ENCODE results near the gene ZNF429. TPM values are rescaled to one million over a fixed set of nuclear protein-coding genes. Genes with fewer than 3 reads are reported as not detected.
A peak's percentile ranks its signal among the peaks of the same experiment; 100 is the strongest.
"Not testable (repeated sequence)": the region's sequence is repeated elsewhere in the genome, so short reads cannot be mapped to it uniquely, and the experiment has no call there.

The ZNF429 gene
- total and polyA plus RNA-seq, 2 donors from 2014 or later: 8.3 to 21.3 TPM

DNA sequence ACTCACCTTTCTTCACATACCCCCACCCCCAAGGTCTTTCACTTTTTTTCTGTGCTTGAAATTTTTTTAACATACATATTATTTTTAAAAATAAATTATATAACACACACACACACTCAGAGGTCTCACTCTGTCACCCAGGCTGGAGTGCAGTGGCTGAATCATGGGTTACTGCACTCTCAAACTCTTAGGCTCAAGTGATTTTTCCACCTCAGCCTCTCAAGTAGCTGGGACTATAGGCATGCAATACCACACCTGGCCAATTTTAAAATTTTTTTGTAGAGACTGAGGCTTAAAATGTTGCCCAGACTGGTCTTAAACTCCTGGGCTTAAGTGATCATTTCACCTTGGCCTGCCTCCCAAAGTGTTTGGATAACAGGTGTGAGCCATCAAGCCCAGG, 32.9 kb upstream of the ZNF429 start:
- no peak overlapping the region for H3K27ac ChIP-seq (ENCODE audit: low read depth in 2 of 2, low read length in 2 of 2)
- intact Hi-C loops (cut with DNase I): no loop called here
- no peak overlapping the region for H3K9ac ChIP-seq (ENCODE audit: low read length in 3 of 3)
- TF ChIP-seq, protein P1, sequence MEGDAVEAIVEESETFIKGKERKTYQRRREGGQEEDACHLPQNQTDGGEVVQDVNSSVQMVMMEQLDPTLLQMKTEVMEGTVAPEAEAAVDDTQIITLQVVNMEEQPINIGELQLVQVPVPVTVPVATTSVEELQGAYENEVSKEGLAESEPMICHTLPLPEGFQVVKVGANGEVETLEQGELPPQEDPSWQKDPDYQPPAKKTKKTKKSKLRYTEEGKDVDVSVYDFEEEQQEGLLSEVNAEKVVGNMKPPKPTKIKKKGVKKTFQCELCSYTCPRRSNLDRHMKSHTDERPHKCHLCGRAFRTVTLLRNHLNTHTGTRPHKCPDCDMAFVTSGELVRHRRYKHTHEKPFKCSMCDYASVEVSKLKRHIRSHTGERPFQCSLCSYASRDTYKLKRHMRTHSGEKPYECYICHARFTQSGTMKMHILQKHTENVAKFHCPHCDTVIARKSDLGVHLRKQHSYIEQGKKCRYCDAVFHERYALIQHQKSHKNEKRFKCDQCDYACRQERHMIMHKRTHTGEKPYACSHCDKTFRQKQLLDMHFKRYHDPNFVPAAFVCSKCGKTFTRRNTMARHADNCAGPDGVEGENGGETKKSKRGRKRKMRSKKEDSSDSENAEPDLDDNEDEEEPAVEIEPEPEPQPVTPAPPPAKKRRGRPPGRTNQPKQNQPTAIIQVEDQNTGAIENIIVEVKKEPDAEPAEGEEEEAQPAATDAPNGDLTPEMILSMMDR (IDR thresholded peaks at IDR 0.05; ENCODE audit: borderline replicate concordance, extremely low read depth, insufficient read depth): no peak
- no peak overlapping the region for H3K4me3 ChIP-seq (ENCODE audit: low read length in 3 of 3)
- H3K4me1 ChIP-seq (ENCODE audit: control insufficient read depth in 2 of 3, insufficient read depth in 2 of 3, low read depth in 1 of 3, low read length in 3 of 3): peaks cover 0 to 3% (median 0%) of the 10 kb centered on the region in 3 donors
- no peaks in the 10 kb centered on the region for H3K36me3 ChIP-seq (ENCODE audit: control insufficient read depth in 2 of 3, insufficient read depth in 3 of 3, low read length in 3 of 3)
- H3K27me3 ChIP-seq (ENCODE audit: control insufficient read depth, insufficient read depth, low read length): no peaks in the 10 kb centered on the region
- no peaks in the 10 kb centered on the region for H3K9me3 ChIP-seq (ENCODE audit: control insufficient read depth in 2 of 3, insufficient read depth in 1 of 3, low read length in 3 of 3)
- FAIRE-seq (no peak), DNase-seq (no peak)

DNA sequence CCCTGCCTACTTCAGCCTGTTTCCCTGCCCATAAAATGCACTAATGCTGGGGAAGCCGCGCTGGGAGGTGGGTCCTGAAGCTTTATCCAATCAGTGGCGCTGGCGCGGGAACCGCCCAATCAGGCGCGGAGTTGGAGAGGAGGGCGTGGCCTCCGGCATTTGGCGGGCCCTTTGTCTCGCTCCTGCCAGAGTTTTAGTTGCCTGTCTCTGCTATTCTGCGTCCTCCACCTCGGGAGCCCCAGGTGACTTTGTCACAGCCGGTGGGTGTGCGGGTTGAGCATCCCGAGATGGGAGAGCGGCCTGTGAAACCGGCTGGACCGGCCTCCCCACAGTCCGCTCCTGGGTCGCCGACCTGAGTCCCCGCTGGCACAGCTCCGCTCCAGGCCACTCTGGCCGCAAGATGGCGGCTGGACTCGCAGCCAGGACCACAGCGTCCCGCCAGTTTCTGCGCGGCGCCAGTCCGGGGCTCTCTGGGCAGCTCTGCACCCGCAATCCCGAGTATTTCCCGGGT, 30.7 kb upstream of the ZNF429 start:
- DNase-seq (peak; percentile 93 to 97 (median 96)), FAIRE-seq (peak; percentile 15)
- Histone ChIP-seq H3K27ac (ENCODE audit: low read depth in 2 of 2, low read length in 2 of 2) (no peak overlapping the region), H3K36me3 (ENCODE audit: control insufficient read depth in 2 of 3, insufficient read depth in 3 of 3, low read length in 3 of 3) (no peaks in the 10 kb centered on the region), H3K4me3 (ENCODE audit: low read length in 3 of 3) (peak overlapping the region; percentile 50 to 63 (median 60)), H3K9me3 (ENCODE audit: control insufficient read depth in 2 of 3, insufficient read depth in 1 of 3, low read length in 3 of 3) (no peaks in the 10 kb centered on the region), H3K27me3 (ENCODE audit: control insufficient read depth, insufficient read depth, low read length) (no peaks in the 10 kb centered on the region), H3K9ac (ENCODE audit: low read length in 3 of 3) (peak overlapping the region in 1 of 3 donors; percentile 21), H3K4me1 (ENCODE audit: control insufficient read depth in 2 of 3, insufficient read depth in 2 of 3, low read depth in 1 of 3, low read length in 3 of 3) (peaks cover 0 to 3% (median 0%) of the 10 kb centered on the region in 3 donors)
- TF ChIP-seq, protein P1 (IDR thresholded peaks at IDR 0.05; ENCODE audit: borderline replicate concordance, extremely low read depth, insufficient read depth): no peak
- intact Hi-C loops (cut with DNase I): no loop called here

DNA sequence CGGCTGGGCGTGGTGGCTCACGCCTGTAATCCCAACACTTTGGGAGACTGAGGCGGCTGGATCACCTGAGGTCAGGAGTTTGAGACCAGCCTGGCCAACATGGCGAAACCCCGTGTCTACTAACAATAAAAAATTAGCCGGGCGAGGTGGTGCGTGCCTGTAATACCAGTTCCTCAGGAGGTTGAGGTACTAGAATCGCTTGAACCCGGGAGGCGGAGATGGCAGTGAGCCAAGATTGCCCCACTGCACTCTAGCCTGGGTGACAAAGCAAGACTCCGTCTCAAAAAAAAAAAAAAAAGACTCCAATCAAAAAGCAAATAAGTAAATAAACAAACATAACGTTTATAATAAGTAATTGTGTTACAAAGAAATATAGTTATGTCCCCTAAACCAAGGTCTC, 23.0 kb upstream of the ZNF429 start:
- DNase-seq; FAIRE-seq; H3K9me3 ChIP-seq (ENCODE audit: control insufficient read depth in 2 of 3, insufficient read depth in 1 of 3, low read length in 3 of 3); H3K4me1 ChIP-seq (ENCODE audit: control insufficient read depth in 2 of 3, insufficient read depth in 2 of 3, low read depth in 1 of 3, low read length in 3 of 3); H3K36me3 ChIP-seq (ENCODE audit: control insufficient read depth in 2 of 3, insufficient read depth in 3 of 3, low read length in 3 of 3); H3K27me3 ChIP-seq (ENCODE audit: control insufficient read depth, insufficient read depth, low read length); intact Hi-C loops (cut with DNase I); H3K9ac ChIP-seq (ENCODE audit: low read length in 3 of 3); H3K4me3 ChIP-seq (ENCODE audit: low read length in 3 of 3); H3K27ac ChIP-seq (ENCODE audit: low read depth in 2 of 2, low read length in 2 of 2): not testable (repeated sequence)

DNA sequence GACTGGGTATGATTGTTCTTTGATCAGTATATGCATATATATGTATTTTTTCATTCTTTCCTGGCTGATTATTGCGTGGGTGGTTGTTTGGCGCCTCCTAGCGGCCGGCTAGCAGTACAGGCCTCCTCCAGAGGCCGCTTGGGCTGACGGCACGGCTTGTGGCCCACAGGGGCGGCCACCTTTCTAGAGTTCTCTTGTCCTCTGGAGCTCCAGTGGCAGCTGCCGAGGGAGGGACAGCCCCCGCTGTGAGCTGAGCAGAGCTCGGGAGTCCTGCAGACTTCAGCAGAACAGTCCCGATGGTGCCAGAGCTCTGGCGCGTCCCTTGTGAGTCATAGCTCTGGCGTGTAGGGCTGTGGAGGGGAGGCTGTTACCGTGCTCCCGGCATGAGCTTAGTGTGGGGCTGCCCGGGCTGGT, 22.5 kb upstream of the ZNF429 start:
- H3K27me3 ChIP-seq (ENCODE audit: control insufficient read depth, insufficient read depth, low read length): no peaks in the 10 kb centered on the region
- FAIRE-seq (no peak), DNase-seq (peak in 3 of 5 donors; percentile 46 to 86 (median 48))
- H3K9ac ChIP-seq (ENCODE audit: low read length in 3 of 3): no peak overlapping the region
- no peak overlapping the region for H3K4me3 ChIP-seq (ENCODE audit: low read length in 3 of 3)
- H3K4me1 ChIP-seq (ENCODE audit: control insufficient read depth in 2 of 3, insufficient read depth in 2 of 3, low read depth in 1 of 3, low read length in 3 of 3): no peaks in the 10 kb centered on the region
- TF ChIP-seq, protein P1 (IDR thresholded peaks at IDR 0.05; ENCODE audit: borderline replicate concordance, extremely low read depth, insufficient read depth): peak; percentile 79
- intact Hi-C loops (cut with DNase I): no loop called here
- no peaks in the 10 kb centered on the region for H3K9me3 ChIP-seq (ENCODE audit: control insufficient read depth in 2 of 3, insufficient read depth in 1 of 3, low read length in 3 of 3)
- no peaks in the 10 kb centered on the region for H3K36me3 ChIP-seq (ENCODE audit: control insufficient read depth in 2 of 3, insufficient read depth in 3 of 3, low read length in 3 of 3)
- no peak overlapping the region for H3K27ac ChIP-seq (ENCODE audit: low read depth in 2 of 2, low read length in 2 of 2)

Measured in kidney (tissue), 14 donors.